Liver (tissue), 3 donors: Measurements from ENCODE around the gene LEMD2.

Experiments
- CTCF ChIP-seq: fragments of 150-350 bp; IDR thresholded peaks from 2 replicates; pipeline ENCODE4 v1.5.1; 2017; ENCODE audit warnings: improper control_type of control experiment, low read depth, low read length; ENCODE audit not compliant: missing input control
- EGR1 ChIP-seq, 2 donors: IDR thresholded peaks; 2 replicates each; pipeline ENCODE4 v1.6.1; 2016 to 2018; ENCODE audit warnings: antibody characterized with exemption in 2 of 2, low read depth in 2 of 2
- GABPA ChIP-seq, 2 donors: IDR thresholded peaks in 1 of 2; conservative IDR thresholded peaks in 1 of 2; 2 replicates each; pipeline ENCODE4 v1.6.1; 2016; ENCODE audit warnings: antibody characterized with exemption in 2 of 2, mild to moderate bottlenecking in 1 of 2, moderate library complexity in 1 of 2
- HNF4A ChIP-seq, 2 donors: conservative IDR thresholded peaks; 2 replicates each; pipeline ENCODE4 v1.6.1; 2016; ENCODE audit warnings: antibody characterized with exemption in 2 of 2, mild to moderate bottlenecking in 2 of 2
- REST ChIP-seq: IDR thresholded peaks from 2 replicates; pipeline ENCODE4 v1.6.1; 2016; ENCODE audit warnings: antibody characterized with exemption, mild to moderate bottlenecking
- TAF1 ChIP-seq: conservative IDR thresholded peaks from 2 replicates; pipeline ENCODE4 v1.6.1; 2016; ENCODE audit warnings: antibody characterized with exemption, mild to moderate bottlenecking
- YY1 ChIP-seq: IDR thresholded peaks from 2 replicates; pipeline ENCODE4 v1.6.1; 2016; ENCODE audit warnings: antibody characterized with exemption, mild to moderate bottlenecking
- donor health status: healthy.
- donor health status: healthy.

DNA sequence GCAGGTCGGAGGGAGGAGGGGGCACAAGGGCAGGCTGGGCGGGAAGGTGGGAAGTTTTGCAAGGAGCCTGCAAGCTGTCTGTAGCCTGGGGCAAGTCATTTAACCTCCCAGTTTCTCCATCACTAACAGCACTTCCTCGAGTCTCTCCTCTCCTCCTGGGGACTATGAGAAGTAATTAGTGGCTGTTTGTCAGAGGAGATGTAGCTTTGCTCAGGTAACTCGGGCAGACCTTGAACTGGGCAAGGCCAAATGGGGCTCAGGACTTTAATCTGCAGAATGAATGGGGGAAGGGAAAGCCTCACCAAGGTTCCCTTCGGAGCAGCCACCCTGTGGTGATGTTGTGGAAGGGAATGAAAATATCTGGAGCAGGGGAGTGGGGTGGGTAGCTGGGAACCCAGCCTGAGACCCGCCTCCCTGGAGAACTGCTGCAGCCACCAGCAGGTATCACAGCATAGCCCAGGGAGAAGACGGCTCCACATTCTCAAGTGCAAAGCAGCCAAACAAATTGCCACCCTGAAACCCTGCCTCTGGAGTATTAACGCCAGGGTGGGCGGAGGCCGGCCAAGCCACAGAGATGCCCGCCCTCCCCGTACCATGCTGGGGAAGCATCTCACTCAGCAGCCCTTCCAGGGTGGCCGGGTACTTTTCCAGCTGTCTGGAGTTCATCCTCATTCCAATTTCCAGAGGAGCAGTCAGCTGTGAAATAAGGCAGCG lies 6.1 kb upstream of the LEMD2 start:
- TF ChIP-seq YY1 (no peak), CTCF (no peak), HNF4A (conservative IDR thresholded peaks at IDR 0.05) (no peak), REST (no peak), EGR1 (IDR thresholded peaks at IDR 0.05; ENCODE audit: low read depth in 2 of 2) (no peak), TAF1 (no peak), GABPA (IDR thresholded peaks at IDR 0.05 in 1 of 2, conservative IDR thresholded peaks at IDR 0.05 in 1 of 2) (no peak)
